ENCODE data around the gene AK9. TPM values are rescaled to one million over a fixed set of nuclear protein-coding genes. Genes with fewer than 3 reads are reported as not detected.

AK9 gene
- total and polyA plus RNA-seq, 4 donors: 1.1 to 5.3 (median 3.8) TPM

DNA sequence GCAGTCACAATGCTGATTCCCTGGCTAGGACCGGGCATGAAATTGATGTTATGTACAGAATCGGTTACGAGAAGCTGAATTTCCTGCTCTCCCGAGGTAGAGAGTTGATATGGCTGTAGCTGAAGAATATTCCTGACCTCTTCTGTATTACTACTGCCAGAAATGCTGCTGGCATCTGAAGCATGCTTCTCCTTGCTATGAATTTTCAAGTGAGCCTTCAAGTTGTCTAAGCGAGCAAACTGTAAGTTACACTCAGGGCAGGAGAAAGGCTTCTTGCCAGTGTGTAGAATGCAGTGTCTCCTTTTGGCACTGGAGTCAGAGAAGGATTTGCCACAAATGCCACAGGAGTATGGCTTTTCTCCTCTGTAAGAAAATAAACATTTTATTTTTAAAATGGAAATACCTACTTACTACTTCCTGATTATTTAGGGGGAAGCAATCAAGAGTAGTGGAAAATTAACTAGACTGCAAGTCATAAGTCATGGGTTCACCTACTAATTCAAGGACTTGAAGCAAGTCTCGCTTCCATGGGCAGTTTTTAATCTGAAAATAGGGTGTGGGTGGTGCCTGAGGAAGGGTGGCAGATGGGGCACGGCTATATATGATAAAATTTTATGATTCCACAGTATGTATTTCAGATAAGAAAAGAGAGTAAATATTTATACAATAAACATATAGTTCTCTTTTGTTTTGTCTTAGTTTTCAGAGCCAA is 224.6 kb downstream of the AK9 start (continued):
- TF ChIP-seq, protein P1, sequence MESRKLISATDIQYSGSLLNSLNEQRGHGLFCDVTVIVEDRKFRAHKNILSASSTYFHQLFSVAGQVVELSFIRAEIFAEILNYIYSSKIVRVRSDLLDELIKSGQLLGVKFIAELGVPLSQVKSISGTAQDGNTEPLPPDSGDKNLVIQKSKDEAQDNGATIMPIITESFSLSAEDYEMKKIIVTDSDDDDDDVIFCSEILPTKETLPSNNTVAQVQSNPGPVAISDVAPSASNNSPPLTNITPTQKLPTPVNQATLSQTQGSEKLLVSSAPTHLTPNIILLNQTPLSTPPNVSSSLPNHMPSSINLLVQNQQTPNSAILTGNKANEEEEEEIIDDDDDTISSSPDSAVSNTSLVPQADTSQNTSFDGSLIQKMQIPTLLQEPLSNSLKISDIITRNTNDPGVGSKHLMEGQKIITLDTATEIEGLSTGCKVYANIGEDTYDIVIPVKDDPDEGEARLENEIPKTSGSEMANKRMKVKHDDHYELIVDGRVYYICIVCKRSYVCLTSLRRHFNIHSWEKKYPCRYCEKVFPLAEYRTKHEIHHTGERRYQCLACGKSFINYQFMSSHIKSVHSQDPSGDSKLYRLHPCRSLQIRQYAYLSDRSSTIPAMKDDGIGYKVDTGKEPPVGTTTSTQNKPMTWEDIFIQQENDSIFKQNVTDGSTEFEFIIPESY (IDR thresholded peaks at IDR 0.05): no peak
- TF ChIP-seq, protein P2, sequence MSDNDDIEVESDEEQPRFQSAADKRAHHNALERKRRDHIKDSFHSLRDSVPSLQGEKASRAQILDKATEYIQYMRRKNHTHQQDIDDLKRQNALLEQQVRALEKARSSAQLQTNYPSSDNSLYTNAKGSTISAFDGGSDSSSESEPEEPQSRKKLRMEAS (IDR thresholded peaks at IDR 0.05): no peak
- TF ChIP-seq, protein P3, sequence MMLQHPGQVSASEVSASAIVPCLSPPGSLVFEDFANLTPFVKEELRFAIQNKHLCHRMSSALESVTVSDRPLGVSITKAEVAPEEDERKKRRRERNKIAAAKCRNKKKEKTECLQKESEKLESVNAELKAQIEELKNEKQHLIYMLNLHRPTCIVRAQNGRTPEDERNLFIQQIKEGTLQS (IDR thresholded peaks at IDR 0.05): no peak
- no peak for TF ChIP-seq RAD21 (IDR thresholded peaks at IDR 0.05)

DNA sequence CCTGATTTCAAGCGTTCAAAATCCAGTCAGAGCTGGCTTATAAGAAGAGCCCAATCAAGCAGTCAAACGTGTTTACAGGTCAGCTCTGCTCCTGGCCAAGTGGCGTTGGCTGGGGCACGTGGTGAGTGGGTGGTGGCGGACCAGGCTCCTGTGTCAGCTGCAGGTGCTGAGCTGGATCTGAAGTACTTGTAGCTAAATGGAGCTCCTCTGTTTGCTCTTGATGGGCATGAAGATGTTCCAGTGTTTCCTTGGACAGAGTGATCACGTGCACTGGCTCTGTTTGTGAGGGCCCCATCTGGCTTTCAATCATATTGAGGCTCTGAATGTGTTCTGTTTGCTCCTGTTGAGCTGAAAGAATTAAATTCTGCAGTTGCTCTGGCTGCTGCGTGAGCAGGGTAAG is 225.2 kb downstream of the AK9 start:
- Histone ChIP-seq H3K27me3 (ENCODE audit: control insufficient read depth in 4 of 4, insufficient read depth in 4 of 4, low read length in 3 of 4) (no peaks in the 10 kb centered on the region), H3K9me3 (ENCODE audit: control insufficient read depth in 4 of 4, low read length in 3 of 4) (no peaks in the 10 kb centered on the region), H3K9ac (ENCODE audit: low read depth in 1 of 2, low read length in 2 of 2) (no peak overlapping the region), H3K4me3 (ENCODE audit: low read depth in 1 of 3, low read length in 3 of 3) (no peak overlapping the region), H3K4me1 (ENCODE audit: control insufficient read depth in 4 of 4, insufficient read depth in 4 of 4, low read length in 3 of 4) (no peaks in the 10 kb centered on the region), H3K36me3 (ENCODE audit: control insufficient read depth in 4 of 4, insufficient read depth in 3 of 4, low read depth in 1 of 4, low read length in 3 of 4) (peaks cover 2 to 48% (median 34%) of the 10 kb centered on the region in 4 donors), H3K27ac (ENCODE audit: low read depth in 1 of 2, low read length in 2 of 2) (no peak overlapping the region)
- 71% methylated on average over 7 of the region's 7 CpGs for WGBS
- DNase-seq (ENCODE audit: low spot score): no peak
- TF ChIP-seq, protein P2 (IDR thresholded peaks at IDR 0.05): no peak
- TF ChIP-seq REST (IDR thresholded peaks at IDR 0.05) (no peak), JUND (IDR thresholded peaks at IDR 0.05) (no peak), EGR1 (IDR thresholded peaks at IDR 0.05; ENCODE audit: low read depth in 2 of 2) (no peak), TAF1 (conservative IDR thresholded peaks at IDR 0.05) (no peak), HNF4A (conservative IDR thresholded peaks at IDR 0.05) (no peak), RXRA (IDR thresholded peaks at IDR 0.05) (no peak), HNF4G (IDR thresholded peaks at IDR 0.05) (no peak), NR2F2 (IDR thresholded peaks at IDR 0.05) (no peak), YY1 (IDR thresholded peaks at IDR 0.05) (no peak), FOXA1 (IDR thresholded peaks at IDR 0.05) (no peak), FOXA2 (IDR thresholded peaks at IDR 0.05) (no peak), SP1 (IDR thresholded peaks at IDR 0.05) (no peak), GABPA (IDR thresholded peaks at IDR 0.05 in 1 of 2, conservative IDR thresholded peaks at IDR 0.05 in 1 of 2) (no peak), RAD21 (IDR thresholded peaks at IDR 0.05) (no peak)
- TF ChIP-seq, protein P3 (IDR thresholded peaks at IDR 0.05): no peak
- TF ChIP-seq, protein P1 (IDR thresholded peaks at IDR 0.05): no peak
- TF ChIP-seq, protein P4, sequence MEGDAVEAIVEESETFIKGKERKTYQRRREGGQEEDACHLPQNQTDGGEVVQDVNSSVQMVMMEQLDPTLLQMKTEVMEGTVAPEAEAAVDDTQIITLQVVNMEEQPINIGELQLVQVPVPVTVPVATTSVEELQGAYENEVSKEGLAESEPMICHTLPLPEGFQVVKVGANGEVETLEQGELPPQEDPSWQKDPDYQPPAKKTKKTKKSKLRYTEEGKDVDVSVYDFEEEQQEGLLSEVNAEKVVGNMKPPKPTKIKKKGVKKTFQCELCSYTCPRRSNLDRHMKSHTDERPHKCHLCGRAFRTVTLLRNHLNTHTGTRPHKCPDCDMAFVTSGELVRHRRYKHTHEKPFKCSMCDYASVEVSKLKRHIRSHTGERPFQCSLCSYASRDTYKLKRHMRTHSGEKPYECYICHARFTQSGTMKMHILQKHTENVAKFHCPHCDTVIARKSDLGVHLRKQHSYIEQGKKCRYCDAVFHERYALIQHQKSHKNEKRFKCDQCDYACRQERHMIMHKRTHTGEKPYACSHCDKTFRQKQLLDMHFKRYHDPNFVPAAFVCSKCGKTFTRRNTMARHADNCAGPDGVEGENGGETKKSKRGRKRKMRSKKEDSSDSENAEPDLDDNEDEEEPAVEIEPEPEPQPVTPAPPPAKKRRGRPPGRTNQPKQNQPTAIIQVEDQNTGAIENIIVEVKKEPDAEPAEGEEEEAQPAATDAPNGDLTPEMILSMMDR (IDR thresholded peaks at IDR 0.05; ENCODE audit: low read depth, low read length, missing input control): no peak
